HG03159 (cell line): ENCODE measurements around the gene CACNB4.

Experiments used
- ATAC-seq: cut with Tn5 transposase; IDR thresholded peaks from one replicate; pipeline ENCODE4 v1.9.1; 2021; ENCODE audit warnings: mild to moderate bottlenecking, moderate library complexity; ENCODE audit not compliant: unreplicated experiment

CACNB4 gene

DNA sequence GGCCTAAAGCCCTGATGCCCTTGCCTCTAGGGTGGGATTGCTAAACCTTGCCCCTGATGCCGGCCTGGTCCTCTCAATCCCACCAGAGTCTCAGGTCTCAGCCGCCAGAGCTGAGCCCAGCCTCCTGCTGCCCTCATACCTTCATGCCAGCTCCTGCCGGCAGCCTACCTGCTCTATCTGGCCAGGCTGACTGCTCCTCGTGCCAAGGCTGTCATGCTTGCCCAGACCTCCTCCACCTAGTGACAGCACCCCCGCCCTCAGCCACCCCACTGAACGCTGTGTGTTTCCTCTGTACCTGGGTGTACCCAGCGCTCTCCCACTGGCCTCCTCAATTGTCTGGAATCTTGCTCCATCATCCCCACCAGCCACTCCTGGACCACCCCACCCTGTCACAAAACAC, 120.1 kb downstream of the CACNB4 start:
- ATAC-seq, result no peak

DNA sequence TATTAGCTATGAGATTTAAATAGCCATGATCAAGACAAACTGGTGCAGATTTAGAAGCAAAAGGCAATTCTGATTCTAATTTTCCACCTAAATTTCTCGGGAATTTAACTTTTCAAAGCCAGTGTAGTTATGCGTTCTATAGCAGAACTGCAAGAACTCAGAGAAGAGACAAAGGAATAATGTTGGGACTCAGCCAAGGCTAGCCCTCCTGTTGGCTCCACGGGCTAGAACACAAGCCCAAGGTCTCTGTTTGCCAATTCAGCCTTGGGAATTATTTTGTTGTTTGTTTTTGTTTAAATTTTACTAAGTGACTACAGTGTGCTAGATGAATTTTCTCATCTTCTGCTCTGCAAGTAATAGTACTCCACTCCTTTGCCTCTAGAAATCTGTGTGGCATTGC, 121.2 kb downstream of the CACNB4 start:
- ATAC-seq, result no peak

DNA sequence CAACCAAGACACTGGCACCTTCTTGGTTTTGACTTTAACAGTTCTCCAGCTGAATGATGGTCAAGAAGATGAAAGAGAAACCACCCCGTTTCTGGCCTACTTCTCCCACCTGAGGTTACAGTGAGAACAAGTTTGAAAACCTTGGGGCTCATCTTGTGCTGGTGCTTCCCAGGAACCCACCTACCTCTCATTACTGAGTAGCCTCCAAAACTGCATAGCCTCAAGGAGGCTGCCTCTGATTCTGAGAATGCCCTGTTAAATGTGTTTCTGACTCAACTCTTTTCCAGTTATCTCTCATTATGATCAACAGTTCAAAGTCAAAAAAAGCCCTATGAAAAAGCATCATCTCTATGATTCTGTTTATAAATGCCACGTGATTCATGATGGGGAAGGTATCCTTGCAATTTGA, 121.9 kb downstream of the CACNB4 start:
- ATAC-seq, result peak; percentile 78

DNA sequence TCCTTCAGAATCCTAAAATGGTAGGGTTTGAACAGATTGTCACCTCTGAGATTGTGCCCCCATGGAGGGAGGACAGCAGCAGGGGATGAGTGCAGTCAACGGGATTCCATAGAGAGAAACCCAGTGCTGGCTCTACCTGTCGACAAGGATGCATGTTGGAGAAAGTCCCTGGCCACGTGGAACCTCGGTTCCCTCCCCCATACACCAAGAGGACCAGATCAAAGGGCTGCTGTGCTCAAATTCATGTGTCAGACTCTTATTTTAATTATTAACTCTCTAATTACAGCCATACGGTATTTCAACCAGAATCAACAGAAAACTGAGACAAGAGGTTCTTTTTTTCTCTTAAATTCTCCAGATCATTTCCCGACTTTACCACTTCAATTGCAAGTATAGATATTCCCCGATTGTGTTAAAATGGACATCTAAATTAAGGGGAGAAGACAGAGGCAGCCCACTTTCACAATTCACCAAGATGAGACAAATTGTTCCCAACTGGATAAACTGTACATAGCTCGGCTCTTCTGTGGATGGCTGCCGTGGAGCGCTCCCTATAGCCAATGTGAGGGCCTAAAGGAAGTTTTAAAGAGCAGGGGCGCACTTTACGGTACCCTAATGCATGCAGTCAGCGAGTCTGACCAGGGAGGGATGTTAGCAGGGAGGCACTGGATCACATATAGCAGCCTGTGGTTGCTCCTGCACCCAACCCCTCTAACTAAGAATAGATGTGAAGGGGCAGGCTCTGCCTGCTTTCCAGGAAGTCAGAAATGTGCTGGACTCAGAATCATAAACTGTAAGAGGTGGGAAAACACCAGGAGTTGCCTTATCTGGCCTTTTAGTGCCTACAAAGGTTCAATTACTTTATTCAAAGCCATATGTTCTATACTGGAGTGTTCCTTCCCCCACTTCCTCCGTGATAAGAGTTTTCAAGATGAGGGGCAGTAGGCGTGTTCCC, 123.1 kb downstream of the CACNB4 start:
- no peak for ATAC-seq

DNA sequence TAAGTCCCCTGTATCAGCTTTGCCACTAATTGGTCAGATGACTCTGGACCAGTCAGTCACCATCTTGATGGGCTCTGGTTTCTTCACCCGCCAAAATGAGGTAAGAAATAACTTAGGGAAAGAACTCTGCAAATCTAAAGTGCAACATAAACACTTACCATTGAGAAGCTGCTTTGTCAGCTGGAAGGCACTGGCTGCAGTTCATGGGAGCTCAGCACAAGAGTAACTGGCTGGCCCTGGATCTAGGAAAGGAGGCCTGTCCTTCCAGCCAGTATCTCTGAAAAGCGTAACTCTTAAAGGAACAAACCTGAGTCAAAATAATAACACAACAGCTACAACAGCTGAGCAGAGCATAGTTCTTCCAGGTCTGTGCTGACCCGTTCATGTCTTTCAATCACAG, 123.9 kb downstream of the CACNB4 start:
- ATAC-seq, result no peak

DNA sequence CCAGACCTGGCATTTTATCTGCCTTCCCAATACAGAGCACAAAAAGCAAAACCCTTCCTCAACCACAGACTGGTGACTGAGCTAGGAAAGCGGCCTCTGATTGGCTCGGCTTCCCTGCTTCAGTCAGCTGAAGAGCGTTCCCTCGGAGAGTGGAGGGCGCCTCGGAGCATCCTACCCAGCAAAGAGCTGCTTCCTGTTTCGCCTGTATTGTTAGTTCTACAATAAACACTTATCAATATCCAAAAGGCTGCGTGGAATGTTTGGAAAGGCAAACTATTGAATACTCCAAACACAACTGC, 125.0 kb downstream of the CACNB4 start:
- no peak for ATAC-seq

DNA sequence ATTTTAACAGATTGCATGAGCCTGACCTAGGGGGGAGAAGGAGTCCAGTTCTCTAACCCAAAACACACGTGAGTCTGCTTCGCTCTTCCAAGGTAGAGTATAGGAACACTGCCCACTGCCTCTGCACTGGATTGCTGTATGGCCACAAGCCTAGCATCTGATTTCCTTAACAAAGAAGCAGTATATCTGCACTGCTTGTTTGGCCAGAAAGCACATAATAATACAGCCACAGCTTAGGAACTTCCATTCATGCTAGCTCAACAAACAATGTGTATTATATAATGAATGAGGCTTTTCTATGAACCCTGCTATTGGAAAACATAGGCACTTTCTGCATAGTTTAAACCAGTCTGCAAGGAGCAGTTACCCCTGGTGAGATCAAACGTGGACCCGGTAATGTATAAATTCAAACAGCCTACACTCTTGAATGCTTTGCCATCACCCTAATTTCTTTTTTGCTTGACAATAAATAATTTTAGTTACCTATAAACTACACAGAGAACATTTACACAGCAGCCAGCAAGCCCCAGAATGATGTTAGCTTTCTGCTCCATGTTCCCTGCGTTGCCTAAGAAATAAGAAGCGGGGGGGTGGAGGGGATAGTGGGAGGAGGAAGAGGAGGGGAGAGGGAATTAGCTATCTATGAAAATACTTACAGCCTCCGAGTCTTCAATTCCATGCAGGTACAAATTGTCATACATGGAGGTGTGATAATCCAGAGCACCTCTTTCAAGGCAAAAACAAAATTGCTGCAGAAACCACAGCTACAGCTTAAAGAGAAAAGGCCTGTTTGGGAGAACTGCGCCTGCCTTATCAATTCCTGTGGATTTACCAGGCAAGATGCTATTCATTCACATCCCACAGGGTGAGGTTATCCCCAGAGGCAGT, 125.6 kb downstream of the CACNB4 start:
- no peak for ATAC-seq

DNA sequence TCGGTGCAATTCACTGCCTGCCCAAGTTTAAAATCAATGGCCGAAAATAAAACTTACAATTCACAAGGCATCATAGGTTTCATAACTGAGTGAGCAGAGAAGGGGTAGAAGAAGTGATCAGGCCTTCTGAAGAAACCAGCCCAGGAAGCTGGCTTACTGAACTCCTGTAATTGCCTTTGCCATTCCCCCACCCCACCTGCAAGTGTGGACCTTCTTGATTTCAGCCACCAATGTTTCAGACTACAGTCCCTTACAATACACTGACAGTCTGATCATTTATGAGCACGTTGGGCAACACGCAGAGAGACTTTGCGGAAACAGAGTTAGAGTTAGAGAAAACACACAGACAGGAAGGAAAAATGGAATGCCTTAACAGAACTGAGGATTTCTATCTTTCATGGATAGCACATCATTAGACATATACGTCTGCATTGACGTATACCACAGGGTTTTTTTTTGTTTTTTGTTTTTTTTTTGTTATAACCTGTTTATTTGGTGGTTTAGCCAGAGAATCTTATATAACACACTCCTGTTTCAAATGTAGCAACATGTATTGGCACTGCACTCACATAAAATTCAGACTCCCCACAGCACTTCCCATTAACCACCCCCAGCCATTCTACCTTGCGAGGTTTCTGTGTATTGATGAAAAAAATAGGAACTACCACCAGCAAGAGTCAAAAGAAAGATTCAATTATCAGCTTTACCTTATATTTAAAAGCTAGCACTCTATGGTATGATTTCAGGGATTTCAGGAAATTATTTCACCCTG, 126.4 kb downstream of the CACNB4 start:
- no peak for ATAC-seq

DNA sequence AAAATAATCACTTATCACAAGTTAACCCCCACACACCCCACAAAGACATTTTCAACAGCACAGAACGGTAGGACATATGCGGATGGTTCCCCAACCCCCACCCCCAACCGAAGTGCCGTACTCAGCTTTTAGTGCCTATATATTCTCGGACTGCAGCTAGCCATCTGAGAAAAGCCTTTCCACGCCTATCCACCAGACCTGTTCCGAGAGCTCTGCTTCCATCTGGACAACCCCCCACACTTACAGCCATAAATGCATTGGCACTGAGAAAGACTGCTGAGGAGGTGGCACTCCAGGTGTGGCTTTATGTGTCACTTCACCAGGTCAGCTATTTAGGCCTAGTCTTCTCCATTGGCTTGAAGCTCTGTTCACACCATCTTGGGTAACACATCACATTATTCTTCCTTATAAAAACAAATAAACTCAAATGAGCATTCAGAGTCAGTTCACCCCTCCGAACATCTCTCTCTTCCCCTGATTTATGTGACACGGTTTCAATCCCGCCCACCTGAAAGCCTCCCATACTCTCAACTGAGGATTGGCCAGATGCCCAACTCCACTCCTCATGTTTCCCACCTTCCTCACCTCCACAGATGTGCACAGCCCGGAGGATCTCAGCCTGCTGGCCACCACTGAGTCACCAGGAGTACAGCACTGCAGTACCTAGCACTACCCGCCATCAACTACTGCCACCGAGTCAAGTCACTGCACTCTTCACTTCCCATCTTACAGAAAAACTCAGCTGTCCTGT, 127.4 kb downstream of the CACNB4 start:
- ATAC-seq, result no peak

DNA sequence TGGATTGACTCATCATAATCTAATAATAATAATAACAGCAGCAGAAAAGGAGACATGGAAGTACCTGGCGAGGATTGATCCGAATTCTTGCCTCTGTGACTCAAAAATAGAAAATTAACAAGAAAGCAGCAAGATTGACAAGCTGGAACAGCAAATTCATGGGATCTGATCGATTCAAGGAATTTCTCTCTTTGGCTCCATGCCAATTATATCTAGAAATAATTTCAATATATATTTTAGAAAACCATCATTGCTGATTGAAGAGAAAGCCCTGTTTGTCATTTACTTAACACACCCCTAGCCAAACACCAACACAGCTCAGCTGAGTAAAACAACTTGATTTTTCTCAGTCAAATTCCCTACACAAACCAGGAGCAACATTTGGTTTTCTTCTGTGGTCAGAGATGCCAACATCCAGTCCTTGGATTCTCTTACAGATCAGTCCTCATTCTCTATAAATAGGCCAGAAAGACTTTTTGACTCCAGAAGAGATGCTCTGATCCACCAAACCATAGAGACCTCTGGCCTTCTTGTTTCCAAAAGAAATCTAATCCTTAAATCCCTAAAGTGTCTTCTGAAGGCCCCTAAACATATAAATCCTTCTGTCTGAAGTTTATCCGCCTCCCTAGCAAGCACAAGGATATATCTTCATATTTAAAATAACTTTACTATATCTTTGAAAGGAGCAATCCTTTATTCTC, 129.9 kb downstream of the CACNB4 start:
- no peak for ATAC-seq

DNA sequence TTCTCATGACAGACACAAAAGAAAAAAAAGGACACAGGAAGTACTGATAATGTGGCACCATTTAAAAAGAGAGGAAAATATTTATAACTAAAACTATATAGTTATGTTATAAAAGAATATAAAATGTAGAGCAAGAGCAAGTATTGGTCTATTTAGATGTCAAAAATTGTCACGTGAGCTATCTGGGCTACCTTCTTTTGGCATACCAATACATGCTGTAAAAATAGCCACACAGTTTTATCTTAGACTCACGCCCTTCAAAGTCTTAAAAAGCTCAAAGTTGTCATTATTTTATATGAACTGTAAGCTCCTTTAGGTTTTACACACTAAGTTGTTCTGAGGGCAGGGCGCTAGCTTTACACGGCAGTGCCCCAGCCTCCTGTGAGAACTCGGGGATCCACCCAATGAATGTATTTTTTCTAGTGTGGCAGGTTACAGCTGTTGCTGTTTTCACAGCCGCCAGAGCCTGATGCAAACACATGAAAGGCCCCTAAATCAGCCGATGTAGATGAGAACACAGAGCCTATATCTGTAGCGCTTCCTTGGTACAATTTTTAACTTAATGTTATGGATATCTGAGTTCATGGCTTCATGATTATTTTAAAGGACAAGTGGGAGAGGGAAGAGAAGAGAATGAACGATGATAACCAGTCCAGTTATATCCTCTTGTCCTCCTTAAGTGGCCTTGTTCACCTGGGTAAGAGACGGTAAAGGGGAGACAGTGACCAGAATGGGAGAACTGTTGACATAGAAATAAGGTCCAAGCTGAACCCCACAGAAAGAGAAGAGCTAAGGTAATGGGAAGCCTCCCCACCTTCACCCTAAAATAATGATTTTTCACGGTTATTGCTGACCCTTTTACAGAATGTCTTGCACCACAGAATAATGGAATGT, 130.8 kb downstream of the CACNB4 start:
- ATAC-seq, result no peak

DNA sequence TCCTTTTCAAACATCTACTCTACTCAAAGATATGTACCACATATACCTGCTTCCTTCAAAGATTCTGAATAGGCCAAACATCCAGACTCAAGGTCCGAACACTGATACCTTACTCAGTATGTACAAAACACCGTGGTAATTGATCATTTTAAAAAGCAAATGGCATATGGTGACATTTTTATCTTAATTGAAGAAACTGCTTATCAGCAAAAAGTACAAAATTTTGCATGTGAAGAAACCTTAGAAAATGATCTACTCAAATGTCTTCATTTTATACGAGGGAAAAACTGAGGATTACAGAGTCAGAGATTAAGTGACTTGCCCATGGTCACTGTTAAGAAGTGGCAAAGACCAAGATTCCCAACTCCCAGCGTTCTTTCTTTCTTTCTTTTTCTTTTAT, 133.0 kb downstream of the CACNB4 start:
- no peak for ATAC-seq

DNA sequence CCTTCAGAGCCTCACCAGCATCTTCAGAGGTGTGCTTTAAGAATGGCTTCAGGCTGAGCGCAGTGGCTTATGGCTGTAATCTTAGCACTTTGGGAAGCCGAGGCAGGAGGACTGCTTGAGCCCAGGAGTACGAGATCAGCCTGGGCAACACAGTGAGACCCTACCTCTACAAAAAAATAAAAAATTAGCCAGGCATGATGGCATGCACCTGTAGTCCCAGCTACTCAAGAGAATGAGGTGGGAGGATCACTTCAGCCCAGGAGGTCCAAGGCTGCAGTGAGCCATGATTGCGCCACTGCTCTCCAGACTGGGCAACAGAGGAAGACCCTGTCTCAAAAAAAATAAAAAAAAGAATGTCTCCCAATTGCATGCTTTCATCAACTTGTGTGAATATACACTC, 137.3 kb downstream of the CACNB4 start:
- no peak for ATAC-seq

DNA sequence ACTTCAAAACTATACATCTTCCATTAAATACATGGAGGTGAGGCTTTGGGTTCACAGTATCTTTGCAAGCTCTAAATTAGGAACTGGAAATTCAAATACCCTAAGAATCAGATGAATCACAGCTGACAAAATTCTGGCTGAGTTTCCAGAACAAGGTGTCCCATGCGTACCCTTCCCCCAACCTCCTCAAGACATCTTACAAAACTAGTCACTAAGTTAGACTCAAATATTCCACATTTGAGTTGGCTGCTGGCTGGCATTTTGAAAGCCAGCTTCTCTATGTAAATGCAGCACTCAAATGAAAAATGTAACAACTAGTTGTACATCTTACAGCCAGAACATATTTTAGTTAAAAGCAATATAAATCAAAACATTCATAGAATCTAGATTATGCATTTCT, 139.6 kb downstream of the CACNB4 start:
- ATAC-seq, result no peak

DNA sequence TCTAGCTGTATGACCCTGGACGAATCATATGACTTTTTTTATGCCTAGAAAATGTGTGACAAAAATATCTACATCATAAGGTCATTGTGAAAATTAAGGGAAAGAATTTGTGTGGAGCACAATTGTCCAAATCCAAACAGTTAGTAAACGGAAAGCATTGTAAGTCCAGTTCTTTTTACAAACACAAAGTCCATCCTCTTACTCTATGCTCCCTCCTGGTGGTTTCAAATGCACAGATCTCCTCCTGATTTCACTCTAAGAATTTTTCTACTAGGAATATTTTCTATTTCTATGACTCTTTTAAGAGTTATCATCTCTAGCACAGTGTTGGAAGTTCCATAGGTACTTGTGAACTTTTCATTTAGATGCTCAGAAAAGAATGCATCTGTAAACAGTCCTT, 145.4 kb downstream of the CACNB4 start:
- ATAC-seq, result no peak

DNA sequence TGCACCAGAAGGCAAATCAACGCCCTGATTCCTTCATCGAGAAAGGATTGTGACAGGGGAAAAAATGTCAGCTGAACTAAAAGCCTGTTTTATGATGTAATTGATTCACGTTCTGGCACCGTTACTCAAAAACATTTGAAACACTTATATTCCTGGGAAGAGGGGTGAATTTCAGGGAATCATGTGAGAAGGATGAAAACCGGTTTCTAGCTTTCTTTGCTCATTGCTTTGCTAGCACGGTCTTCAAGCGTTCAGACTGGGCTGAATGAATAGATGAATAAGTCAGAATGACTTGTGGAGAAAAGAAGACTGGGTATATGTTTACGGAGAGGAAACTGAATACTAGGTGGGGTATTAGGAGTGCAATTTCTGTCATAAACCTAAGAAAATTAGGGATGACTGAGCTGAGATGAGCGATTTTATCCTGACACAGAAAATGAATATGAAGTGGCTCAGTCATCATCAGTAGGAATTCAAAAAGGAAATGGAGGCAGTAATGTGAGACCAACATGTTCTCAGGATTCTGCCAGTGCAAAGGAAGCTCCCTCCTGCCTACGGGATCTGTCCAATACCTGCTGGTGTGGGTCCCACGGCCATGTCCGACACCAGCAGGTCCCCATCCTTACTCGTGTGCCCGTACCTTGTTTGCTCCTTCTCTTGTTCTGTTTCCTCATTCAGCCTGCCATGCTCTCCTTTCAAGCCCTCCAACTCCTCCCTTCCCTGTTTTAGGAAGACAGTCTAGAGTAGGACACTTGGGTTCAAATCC, 146.0 kb downstream of the CACNB4 start:
- ATAC-seq, result no peak

DNA sequence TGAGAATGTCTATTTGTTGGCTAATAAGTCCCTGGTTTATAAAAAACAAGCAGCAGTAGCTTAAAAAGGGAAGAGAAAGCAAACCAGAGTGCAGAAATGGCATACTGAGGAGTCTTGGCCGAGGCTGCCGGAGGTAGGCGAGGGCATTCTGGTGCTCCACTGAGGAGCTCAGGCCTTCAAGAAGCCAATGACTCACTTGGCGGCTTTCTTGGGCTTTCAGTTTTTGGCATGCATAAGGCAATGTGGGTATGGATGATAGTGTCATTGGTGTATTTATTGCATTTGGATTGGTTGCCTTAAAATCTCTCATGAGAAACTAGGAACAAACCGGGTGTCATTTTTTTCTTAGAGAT, 151.1 kb downstream of the CACNB4 start:
- ATAC-seq, result peak; percentile 42
